CD4-positive, alpha-beta memory T cell (primary cell): ENCODE data around the gene PLXNA2. TPM values are rescaled to one million over a fixed set of nuclear protein-coding genes. Genes with fewer than 3 reads are reported as not detected.

Experiments
- CTCF ChIA-PET: fragments of 350-600 bp; sonication (Branson Sonifier 250); formaldehyde crosslinking; loops from one replicate; lab custom pipeline; 2021; ENCODE audit warnings: inconsistent platforms; ENCODE audit not compliant: partially characterized antibody; lab: Charles Lee
- POLR2A ChIA-PET: fragments of 350-600 bp; sonication (Branson Sonifier 250); formaldehyde crosslinking; loops from one replicate; lab custom pipeline; 2021; ENCODE audit not compliant: partially characterized antibody; lab: Charles Lee
- DNase-seq, 5 donors: peaks; one replicate each; pipeline versions ENCODE4 v3.0.0 to v3.0.0-alpha.2; 2020 to 2022; ENCODE audit warnings: mixed read lengths in 1 of 5
- H3K27ac ChIP-seq: one replicate; pipeline ENCODE4 v1.7.0; 2013; ENCODE audit warnings: low read depth, low read length
- H3K27me3 ChIP-seq: 2 replicates; pipeline ENCODE4 v1.7.0; 2013; ENCODE audit warnings: mild to moderate bottlenecking, low read length, moderate library complexity; ENCODE audit not compliant: insufficient read depth
- H3K36me3 ChIP-seq: 2 replicates; pipeline ENCODE4 v1.7.0; 2013; ENCODE audit warnings: mild to moderate bottlenecking, low read length, moderate library complexity; ENCODE audit not compliant: insufficient read depth
- H3K4me1 ChIP-seq: 2 replicates; pipeline ENCODE4 v1.7.0; 2013; ENCODE audit warnings: mild to moderate bottlenecking, low read length, moderate library complexity; ENCODE audit not compliant: insufficient read depth
- H3K4me3 ChIP-seq, 2 donors: one replicate each; pipeline ENCODE4 v1.7.0; 2013; ENCODE audit warnings: low read length in 2 of 2, mild to moderate bottlenecking in 1 of 2
- H3K9me3 ChIP-seq, 2 donors: one replicate each; pipeline ENCODE4 v1.7.0; 2013; ENCODE audit warnings: low read length in 2 of 2, control low read depth in 1 of 2; ENCODE audit not compliant: control insufficient read depth in 1 of 2
- H3K27ac Mint-ChIP-seq, 7 donors: one replicate each; pipeline ENCODE4 v1.8.0; 2020 to 2021; ENCODE audit warnings: mixed read lengths in 7 of 7, mild to moderate bottlenecking in 6 of 7, inconsistent platforms in 3 of 7, moderate library complexity in 3 of 7
- H3K27me3 Mint-ChIP-seq, 2 donors: one replicate each; pipeline ENCODE4 v1.8.0; 2020 to 2021; ENCODE audit warnings: mixed read lengths in 2 of 2
- H3K36me3 Mint-ChIP-seq, 2 donors: one replicate each; pipeline ENCODE4 v1.8.0; 2020 to 2021; ENCODE audit warnings: mixed read lengths in 2 of 2, inconsistent platforms in 1 of 2, mild to moderate bottlenecking in 1 of 2
- H3K4me1 Mint-ChIP-seq, 4 donors: one replicate each; pipeline ENCODE4 v1.8.0; 2020 to 2021; ENCODE audit warnings: mixed read lengths in 4 of 4, mild to moderate bottlenecking in 1 of 4
- H3K4me3 Mint-ChIP-seq, 8 donors: one replicate each; pipeline ENCODE4 v1.8.0; 2020 to 2021; ENCODE audit warnings: mixed read lengths in 8 of 8, mild to moderate bottlenecking in 7 of 8, moderate library complexity in 6 of 8, inconsistent platforms in 3 of 8
- H3K9me3 Mint-ChIP-seq, 8 donors: one replicate each; pipeline ENCODE4 v1.8.0; 2020 to 2021; ENCODE audit warnings: mixed read lengths in 8 of 8, mild to moderate bottlenecking in 5 of 8, inconsistent platforms in 3 of 8, moderate library complexity in 1 of 8
- intact Hi-C: fragments of 100-400 bp; cut with micrococcal nuclease; formaldehyde crosslinking; loops from one replicate; pipeline ENCODE4 v1.15.1; 2023
- polyA plus RNA-seq, 2 donors: library from polyadenylated mRNA; unstranded; fragments of 300-500 nt; fragmentation: Illumina TruSeq; gene quantifications; one replicate each; pipeline ENCODE4 v1.2.3, GENCODE V29; 2021
- total RNA-seq, 2 experiments: library from RNA; stranded (reverse); gene quantifications; one replicate each; pipeline ENCODE4 v1.2.3, GENCODE V29; 2021

PLXNA2 gene
- total and polyA plus RNA-seq, 4 experiments from 2014 or later = 0.10 to 4.0 (median 1.8) TPM

DNA sequence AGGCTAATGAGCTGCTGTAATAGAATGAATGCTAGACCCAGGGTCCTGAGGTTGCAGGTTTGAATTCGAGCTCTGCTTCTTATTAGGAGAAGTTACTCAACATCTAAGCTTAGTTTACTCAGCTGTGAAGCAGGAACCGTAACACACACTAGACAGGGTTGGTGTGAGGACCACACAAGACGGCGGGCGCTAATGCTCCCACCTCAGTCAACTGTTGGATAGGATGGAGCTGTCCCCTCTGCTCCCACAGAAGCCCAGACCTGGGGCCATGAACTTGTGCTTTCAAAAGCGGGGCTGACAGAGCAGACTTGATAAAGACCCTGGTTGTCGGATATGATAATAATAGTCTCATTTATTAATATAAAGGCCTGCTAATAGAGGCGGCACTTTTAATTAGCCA lies 234.9 kb downstream of the PLXNA2 start:
- Histone ChIP-seq H3K9me3 (no peaks in the 10 kb centered on the region), H3K4me1 (no peaks in the 10 kb centered on the region), H3K36me3 (no peaks in the 10 kb centered on the region), H3K27ac (no peak overlapping the region), H3K4me3 (no peak overlapping the region), H3K27me3 (no peaks in the 10 kb centered on the region)
- peaks cover 0 to 2% of the 10 kb centered on the region in 2 donors for H3K27me3 Mint-ChIP-seq
- POLR2A ChIA-PET = no interaction called here
- intact Hi-C loops = no loop called here
- H3K27ac Mint-ChIP-seq = no peak overlapping the region
- no peak overlapping the region for H3K4me3 Mint-ChIP-seq
- CTCF ChIA-PET = interaction anchor here (2.8 kb wide), 1 partner anchor 11 kb away, joined by 15 read pairs; no protein-coding TSS in a partner anchor
- DNase-seq = no peak
- H3K4me1 Mint-ChIP-seq = no peaks in the 10 kb centered on the region
- no peaks in the 10 kb centered on the region for H3K36me3 Mint-ChIP-seq
- H3K9me3 Mint-ChIP-seq = peaks cover 0 to 4% (median 0%) of the 10 kb centered on the region in 8 donors

DNA sequence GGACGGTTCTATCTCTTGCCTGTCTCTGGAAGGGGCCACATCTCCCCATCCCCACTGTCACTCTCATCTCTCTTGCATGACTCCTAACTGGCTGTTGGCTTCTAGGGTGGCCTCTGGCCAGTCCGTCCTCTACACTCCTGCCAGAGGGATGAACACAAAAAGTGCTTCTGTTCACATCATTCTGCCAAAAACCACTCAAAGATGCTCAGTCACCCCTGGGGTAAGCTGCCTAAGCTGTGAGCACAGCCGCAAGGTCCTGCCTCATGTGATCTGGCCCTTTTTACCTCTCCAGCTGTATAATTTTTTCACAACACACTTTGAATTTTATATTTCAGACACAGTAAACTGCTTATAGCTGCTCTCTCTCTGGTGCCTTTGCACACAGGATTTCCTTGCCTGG lies 235.7 kb downstream of the PLXNA2 start:
- Mint-ChIP-seq H3K4me3 (no peak overlapping the region), H3K4me1 (no peaks in the 10 kb centered on the region), H3K27ac (no peak overlapping the region), H3K9me3 (peaks cover 0 to 4% (median 0%) of the 10 kb centered on the region in 8 donors), H3K36me3 (no peaks in the 10 kb centered on the region), H3K27me3 (peaks cover 0 to 4% of the 10 kb centered on the region in 2 donors)
- no peak overlapping the region for H3K27ac ChIP-seq
- no peak overlapping the region for H3K4me3 ChIP-seq
- no peaks in the 10 kb centered on the region for H3K27me3 ChIP-seq
- intact Hi-C loops = no loop called here
- CTCF ChIA-PET = interaction anchor here (1.5 to 2.8 kb wide), 2 partner anchors 10 to 13 kb away, joined by 4 to 15 read pairs; no protein-coding TSS in a partner anchor
- no peak for DNase-seq
- no peaks in the 10 kb centered on the region for H3K36me3 ChIP-seq
- POLR2A ChIA-PET = no interaction called here
- no peaks in the 10 kb centered on the region for H3K9me3 ChIP-seq
- H3K4me1 ChIP-seq = no peaks in the 10 kb centered on the region

DNA sequence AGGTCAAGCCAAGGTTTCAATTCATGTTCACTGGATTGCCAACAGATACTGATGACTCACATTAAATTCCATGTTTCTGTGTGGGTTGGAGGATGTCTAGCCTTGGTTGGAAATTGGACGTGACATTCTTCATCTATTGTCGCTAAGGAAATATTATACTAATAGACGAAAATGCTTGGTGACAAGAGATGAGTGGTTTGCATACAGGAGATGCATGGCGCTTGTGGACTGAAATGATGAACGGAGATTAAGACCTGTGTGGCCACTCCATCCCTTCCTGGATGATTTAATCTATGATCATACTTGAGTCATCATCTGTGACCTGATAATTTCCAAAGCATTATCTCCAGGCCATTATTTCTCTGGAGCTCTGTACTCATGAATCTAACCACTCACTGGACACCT lies 236.2 kb downstream of the PLXNA2 start:
- peaks cover 0 to 4% of the 10 kb centered on the region in 2 donors for H3K27me3 Mint-ChIP-seq
- POLR2A ChIA-PET = no interaction called here

DNA sequence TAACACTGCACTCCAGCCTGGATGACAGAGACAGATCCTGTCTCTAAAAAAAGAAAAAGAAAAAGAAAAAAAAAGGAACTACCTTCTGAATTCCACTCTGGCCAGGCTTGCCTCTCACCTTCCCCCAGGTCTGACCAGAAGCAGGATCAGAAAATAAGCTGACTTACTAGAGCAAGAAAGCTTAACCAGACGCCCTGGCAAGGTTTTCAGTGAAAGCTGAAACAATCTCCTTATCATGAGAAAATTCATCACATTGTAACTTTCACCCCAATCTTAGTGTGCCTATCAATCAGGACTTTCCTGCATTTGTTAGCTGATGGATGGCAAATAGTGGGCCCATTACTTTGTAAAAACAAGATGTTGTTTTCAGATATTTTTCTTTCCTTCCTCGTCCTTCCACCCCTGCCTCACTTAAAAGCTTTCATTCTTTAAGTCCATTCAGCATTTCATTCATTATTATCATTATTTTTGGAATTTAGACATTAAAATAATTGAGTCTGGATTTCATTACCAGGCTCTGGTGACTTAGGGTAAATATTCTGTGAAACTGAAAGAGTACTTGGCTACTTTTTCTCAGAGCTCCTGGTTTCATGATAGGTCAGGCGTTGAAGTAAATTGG lies 236.8 kb downstream of the PLXNA2 start:
- H3K27ac Mint-ChIP-seq = no peak overlapping the region
- H3K27me3 Mint-ChIP-seq = peaks cover 0 to 4% of the 10 kb centered on the region in 2 donors
- no peaks in the 10 kb centered on the region for H3K27me3 ChIP-seq
- H3K4me1 ChIP-seq = no peaks in the 10 kb centered on the region
- peaks cover 0 to 4% (median 0%) of the 10 kb centered on the region in 8 donors for H3K9me3 Mint-ChIP-seq
- H3K4me3 Mint-ChIP-seq = no peak overlapping the region
- intact Hi-C loops = no loop called here
- H3K36me3 ChIP-seq = no peaks in the 10 kb centered on the region
- no peaks in the 10 kb centered on the region for H3K9me3 ChIP-seq
- no peak overlapping the region for H3K4me3 ChIP-seq
- no peaks in the 10 kb centered on the region for H3K4me1 Mint-ChIP-seq
- no peak for DNase-seq
- no peaks in the 10 kb centered on the region for H3K36me3 Mint-ChIP-seq
- ChIA-PET CTCF (interaction anchor here (1.1 to 2.8 kb wide), 3 partner anchors 9 to 14 kb away, joined by 3 to 15 read pairs (median 4); no protein-coding TSS in a partner anchor), POLR2A (no interaction called here)
- H3K27ac ChIP-seq = no peak overlapping the region

More for the DNA sequence above, 236.2 kb downstream of the PLXNA2 start:
- H3K27ac Mint-ChIP-seq = no peak overlapping the region
- no peaks in the 10 kb centered on the region for H3K4me1 Mint-ChIP-seq
- no peak overlapping the region for H3K4me3 Mint-ChIP-seq
- intact Hi-C loops = no loop called here
- no peaks in the 10 kb centered on the region for H3K36me3 ChIP-seq
- H3K27ac ChIP-seq = no peak overlapping the region
- DNase-seq = no peak
- no peaks in the 10 kb centered on the region for H3K27me3 ChIP-seq
- H3K4me3 ChIP-seq = no peak overlapping the region
- H3K4me1 ChIP-seq = no peaks in the 10 kb centered on the region
- CTCF ChIA-PET = interaction anchor here (1.1 to 2.8 kb wide), 3 partner anchors 10 to 14 kb away, joined by 3 to 15 read pairs (median 4); no protein-coding TSS in a partner anchor
- H3K9me3 Mint-ChIP-seq = peaks cover 0 to 4% (median 0%) of the 10 kb centered on the region in 8 donors
- no peaks in the 10 kb centered on the region for H3K9me3 ChIP-seq
- no peaks in the 10 kb centered on the region for H3K36me3 Mint-ChIP-seq

DNA sequence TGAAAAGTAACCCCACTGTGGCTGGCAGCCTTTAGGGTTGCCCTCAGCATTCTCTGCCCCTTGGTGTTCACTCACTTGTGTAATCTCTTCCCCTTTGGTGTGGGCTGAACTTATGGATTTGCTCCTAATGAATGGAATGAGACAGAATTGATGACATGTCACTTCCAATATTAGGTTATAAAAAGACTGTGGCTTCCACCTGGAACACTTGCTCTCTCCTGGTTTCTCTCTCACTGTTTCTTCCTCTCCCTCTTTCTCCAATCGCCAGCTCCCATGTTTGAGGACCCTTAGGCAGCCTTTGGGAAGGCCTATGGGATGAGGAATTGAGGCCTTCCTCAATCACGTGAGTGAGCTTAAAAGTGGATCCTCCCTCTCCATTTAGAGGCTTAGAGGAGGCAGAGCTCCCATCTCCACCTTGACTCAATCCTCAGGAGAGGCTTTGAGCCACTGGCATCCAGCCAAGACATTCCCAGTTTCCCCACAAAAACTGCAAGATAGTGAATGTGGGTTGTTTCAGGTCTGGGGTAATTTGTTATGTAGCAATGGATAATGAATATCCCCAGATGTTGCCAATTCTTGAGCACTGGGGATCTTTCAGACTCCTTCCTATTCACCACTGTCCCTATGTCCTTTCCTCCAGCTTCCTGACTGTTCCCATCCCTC lies 237.8 kb downstream of the PLXNA2 start:
- Mint-ChIP-seq H3K4me3 (no peak overlapping the region), H3K36me3 (no peaks in the 10 kb centered on the region), H3K9me3 (peaks cover 0 to 4% (median under 1%) of the 10 kb centered on the region in 8 donors), H3K27ac (peak overlapping the region in 1 of 7 donors; percentile 6), H3K27me3 (peaks cover 0 to 4% of the 10 kb centered on the region in 2 donors), H3K4me1 (no peaks in the 10 kb centered on the region)
- Histone ChIP-seq H3K36me3 (no peaks in the 10 kb centered on the region), H3K9me3 (no peaks in the 10 kb centered on the region), H3K27ac (no peak overlapping the region), H3K27me3 (no peaks in the 10 kb centered on the region), H3K4me3 (no peak overlapping the region), H3K4me1 (no peaks in the 10 kb centered on the region)
- POLR2A ChIA-PET = no interaction called here
- CTCF ChIA-PET = no interaction called here
- intact Hi-C loops = no loop called here
- no peak for DNase-seq

DNA sequence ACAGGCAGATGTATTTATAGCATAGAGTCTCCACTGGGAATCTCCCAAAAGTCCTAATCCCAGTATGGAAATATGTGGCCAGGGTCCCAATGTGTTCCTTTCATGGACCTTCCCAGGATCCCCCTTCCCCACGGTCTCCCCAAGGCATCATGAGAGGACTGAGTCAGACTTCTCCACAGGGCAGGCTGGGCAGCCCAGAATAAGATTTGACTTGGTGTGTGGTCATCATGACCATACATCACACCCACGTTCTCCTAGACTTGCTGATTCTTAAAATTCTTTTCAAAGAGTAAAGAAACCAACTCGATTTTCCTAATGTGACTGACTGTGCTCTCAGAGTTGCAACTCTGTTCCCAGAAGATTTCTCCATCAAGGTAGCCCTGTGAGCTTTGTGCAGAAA lies 239.3 kb downstream of the PLXNA2 start:
- H3K4me1 Mint-ChIP-seq = no peaks in the 10 kb centered on the region
- H3K9me3 ChIP-seq = no peaks in the 10 kb centered on the region
- peaks cover 0 to 4% of the 10 kb centered on the region in 2 donors for H3K27me3 Mint-ChIP-seq
- H3K4me1 ChIP-seq = no peaks in the 10 kb centered on the region
- H3K36me3 ChIP-seq = no peaks in the 10 kb centered on the region
- H3K27me3 ChIP-seq = no peaks in the 10 kb centered on the region
- no peak for DNase-seq
- CTCF ChIA-PET = interaction anchor here (1.0 to 2.0 kb wide), 2 partner anchors 9 to 17 kb away, joined by 3 to 4 read pairs; no protein-coding TSS in a partner anchor
- no peak overlapping the region for H3K4me3 Mint-ChIP-seq
- no peak overlapping the region for H3K27ac Mint-ChIP-seq
- no peak overlapping the region for H3K4me3 ChIP-seq
- H3K9me3 Mint-ChIP-seq = peaks cover 0 to 4% (median under 1%) of the 10 kb centered on the region in 8 donors
- intact Hi-C loops = no loop called here
- no peaks in the 10 kb centered on the region for H3K36me3 Mint-ChIP-seq
- POLR2A ChIA-PET = no interaction called here
- H3K27ac ChIP-seq = no peak overlapping the region

DNA sequence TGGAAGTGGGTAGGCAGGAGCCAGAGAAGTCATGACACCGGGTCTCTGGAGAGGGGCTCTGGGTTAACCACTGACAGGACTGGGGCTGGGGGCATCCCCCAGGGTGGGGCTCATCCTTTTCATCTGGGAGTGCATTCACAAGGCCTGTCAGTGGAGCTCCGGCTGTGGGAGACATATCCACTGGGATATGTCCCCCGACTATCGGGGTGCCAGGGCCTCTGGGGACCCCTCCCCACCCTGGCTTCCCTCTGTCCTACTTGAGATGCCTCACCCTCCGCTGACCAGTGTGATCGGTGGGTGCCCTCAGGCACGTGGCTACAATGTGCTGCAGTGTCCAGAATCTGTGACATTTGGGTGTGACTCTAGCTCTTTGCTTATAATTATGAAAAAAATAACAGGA lies 240.9 kb downstream of the PLXNA2 start:
- H3K4me1 ChIP-seq = no peaks in the 10 kb centered on the region
- Mint-ChIP-seq H3K4me3 (no peak overlapping the region), H3K27me3 (peaks cover 0 to 4% of the 10 kb centered on the region in 2 donors), H3K4me1 (no peaks in the 10 kb centered on the region), H3K36me3 (no peaks in the 10 kb centered on the region), H3K27ac (no peak overlapping the region), H3K9me3 (peaks cover 0 to 4% (median under 1%) of the 10 kb centered on the region in 8 donors)
- no peak overlapping the region for H3K4me3 ChIP-seq
- ChIA-PET POLR2A (no interaction called here), CTCF (interaction anchor here (1.0 to 1.4 kb wide), 4 partner anchors 9 to 119 kb away, joined by 3 to 5 read pairs (median 3); no protein-coding TSS in a partner anchor)
- intact Hi-C loops = no loop called here
- H3K36me3 ChIP-seq = no peaks in the 10 kb centered on the region
- no peak overlapping the region for H3K27ac ChIP-seq
- H3K9me3 ChIP-seq = no peaks in the 10 kb centered on the region
- no peak for DNase-seq
- H3K27me3 ChIP-seq = no peaks in the 10 kb centered on the region
